Urinary bladder (tissue), 4 donors: ENCODE results near the gene CENPA. TPM values are rescaled to one million over a fixed set of nuclear protein-coding genes. Genes with fewer than 3 reads are reported as not detected.

Experiments used
- DNase-seq: peaks from one replicate; pipeline ENCODE4 v3.0.0-alpha.2; 2015; ENCODE audit errors: extremely low spot score
- H3K27ac ChIP-seq: one replicate; pipeline ENCODE4 v1.5.1; 2013; ENCODE audit warnings: low read depth, mild to moderate bottlenecking, moderate library complexity
- H3K36me3 ChIP-seq: one replicate; pipeline ENCODE4 v1.6.1; 2013; ENCODE audit warnings: mild to moderate bottlenecking, moderate library complexity; ENCODE audit not compliant: insufficient read depth
- H3K4me1 ChIP-seq: one replicate; pipeline ENCODE4 v1.6.1; 2013; ENCODE audit warnings: mild to moderate bottlenecking, moderate library complexity; ENCODE audit not compliant: insufficient read depth
- H3K4me3 ChIP-seq: one replicate; pipeline ENCODE4 v1.5.1; 2013; ENCODE audit warnings: low read depth, low read length
- WGBS: extraction: QIAGEN DNeasy Blood & Tissue Kit; methylation state at CpG from one replicate; pipeline ENCODE4 v1.1.7; 2013; 5-methylcytosine and 5-hydroxymethylcytosine counted together
- polyA plus RNA-seq: library from polyadenylated mRNA; stranded (reverse); fragments of 200-250 nt; gene quantifications from one replicate; pipeline ENCODE4 v1.2.3, GENCODE V29; 2013
- total RNA-seq: library from RNA; depleted of rRNA; stranded (reverse); fragments of >200 nt; gene quantifications from one replicate; pipeline ENCODE4 v1.2.3, GENCODE V29; 2014
- donor health status: healthy with polysubstance abuse.
- donor health status: healthy.

The CENPA gene
- total and polyA plus RNA-seq, 2 donors: 0.53 to 6.1 TPM

GRCh38 chr2:26767894-26768487, 17.9 kb upstream of the CENPA start:
- Histone ChIP-seq H3K27ac (no peak overlapping the region), H3K4me3 (no peak overlapping the region), H3K36me3 (no peaks in the 10 kb centered on the region), H3K4me1 (no peaks in the 10 kb centered on the region)
- WGBS: 92% methylated on average over 5 of the region's 5 CpGs
- DNase-seq: no peak

- 97% methylated on average over 3 of the region's 3 CpGs for WGBS
- Histone ChIP-seq H3K27ac (peak overlapping the region; percentile 26), H3K4me3 (no peak overlapping the region)
Observed at GRCh38 chr2:26768759-26769088, 17.1 kb upstream of the CENPA start.

GRCh38 chr2:26769089-26769761, 16.6 kb upstream of the CENPA start:
- WGBS: 53% methylated on average over 14 of the region's 14 CpGs
- peak overlapping the region; percentile 40 for H3K27ac ChIP-seq
- DNase-seq: no peak
- H3K36me3 ChIP-seq: no peaks in the 10 kb centered on the region
- H3K4me3 ChIP-seq: no peak overlapping the region
- H3K4me1 ChIP-seq: no peaks in the 10 kb centered on the region

More at GRCh38 chr2:26768759-26769088, 17.1 kb upstream of the CENPA start:
- H3K4me1 ChIP-seq: no peaks in the 10 kb centered on the region
- DNase-seq: no peak
- no peaks in the 10 kb centered on the region for H3K36me3 ChIP-seq

GRCh38 chr2:26770986-26771586, 14.8 kb upstream of the CENPA start:
- Histone ChIP-seq H3K36me3 (no peaks in the 10 kb centered on the region), H3K4me1 (no peaks in the 10 kb centered on the region), H3K27ac (peak overlapping the region; percentile 68), H3K4me3 (no peak overlapping the region)
- 66% methylated on average over 6 of the region's 6 CpGs for WGBS
- no peak for DNase-seq

- no peaks in the 10 kb centered on the region for H3K4me1 ChIP-seq
- no peak for DNase-seq
- no peaks in the 10 kb centered on the region for H3K36me3 ChIP-seq
- H3K27ac ChIP-seq: peak overlapping the region; percentile 65
- no peak overlapping the region for H3K4me3 ChIP-seq
- WGBS: 44% methylated on average over 13 of the region's 13 CpGs
Observed at GRCh38 chr2:26772064-26773001, 13.5 kb upstream of the CENPA start.

- no peaks in the 10 kb centered on the region for H3K36me3 ChIP-seq
- no peak overlapping the region for H3K27ac ChIP-seq
- no peak for DNase-seq
- no peaks in the 10 kb centered on the region for H3K4me1 ChIP-seq
- no peak overlapping the region for H3K4me3 ChIP-seq
- WGBS: 92% methylated on average over 5 of the region's 5 CpGs
Observed at GRCh38 chr2:26776195-26776800, 9.6 kb upstream of the CENPA start.

GRCh38 chr2:26778098-26778497, 7.8 kb upstream of the CENPA start:
- H3K4me1 ChIP-seq: no peaks in the 10 kb centered on the region
- no peak overlapping the region for H3K4me3 ChIP-seq
- WGBS: 96% methylated on average over 18 of the region's 18 CpGs
- no peak for DNase-seq
- no peak overlapping the region for H3K27ac ChIP-seq
- no peaks in the 10 kb centered on the region for H3K36me3 ChIP-seq

- no peak for DNase-seq
- WGBS: 77% methylated on average over 3 of the region's 3 CpGs
- Histone ChIP-seq H3K36me3 (no peaks in the 10 kb centered on the region), H3K27ac (no peak overlapping the region), H3K4me3 (no peak overlapping the region), H3K4me1 (no peaks in the 10 kb centered on the region)
Observed at GRCh38 chr2:26778507-26778906, 7.3 kb upstream of the CENPA start.

- Histone ChIP-seq H3K36me3 (no peaks in the 10 kb centered on the region), H3K4me3 (no peak overlapping the region), H3K4me1 (no peaks in the 10 kb centered on the region), H3K27ac (no peak overlapping the region)
- 92% methylated on average over 4 of the region's 4 CpGs for WGBS
- DNase-seq: no peak
Observed at GRCh38 chr2:26780203-26780760, 5.6 kb upstream of the CENPA start.

GRCh38 chr2:26782876-26783704, 2.8 kb upstream of the CENPA start:
- Histone ChIP-seq H3K4me1 (no peaks in the 10 kb centered on the region), H3K4me3 (no peak overlapping the region), H3K36me3 (no peaks in the 10 kb centered on the region), H3K27ac (no peak overlapping the region)
- WGBS: 86% methylated on average over 12 of the region's 12 CpGs
- no peak for DNase-seq

GRCh38 chr2:26784570-26785234, 1.2 kb upstream of the CENPA start:
- no peak overlapping the region for H3K4me3 ChIP-seq
- no peak for DNase-seq
- no peak overlapping the region for H3K27ac ChIP-seq
- H3K36me3 ChIP-seq: no peaks in the 10 kb centered on the region
- 94% methylated on average over 19 of the region's 19 CpGs for WGBS
- no peaks in the 10 kb centered on the region for H3K4me1 ChIP-seq
